HCT116 (cell line): ENCODE results near the gene SLC44A1. TPM values are rescaled to one million over a fixed set of nuclear protein-coding genes. Genes with fewer than 3 reads are reported as not detected.

Experiments used
- ATAC-seq: fragments of 200-7000 bp; cut with Tn5 transposase; 2 replicates; pipeline ENCODE4 v1.9.1; 2020; ENCODE audit warnings: mild to moderate bottlenecking, moderate library complexity
- BruUV-seq: library from RNA; stranded (reverse); fragments of 400-500 nt; replicated peaks from 2 replicates; lab custom pipeline; 2021; lab: Mats Ljungman, UMichigan
- CTCF ChIA-PET: fragments of 300-600 bp; sonication (Branson Sonifier 250); formaldehyde crosslinking; loops from one replicate; lab custom pipeline; 2021; ENCODE audit warnings: antibody characterized with exemption; lab: Charles Lee
- POLR2A ChIA-PET: fragments of 300-600, 350-600 bp; sonication (Branson Sonifier 250); formaldehyde crosslinking; loops from one replicate; lab custom pipeline; 2021; ENCODE audit warnings: antibody characterized with exemption; lab: Charles Lee
- RAD21 ChIA-PET, 2 experiments: fragments of 300-600 bp; sonication (Branson Sonifier 250); formaldehyde crosslinking; loops; one replicate each; lab custom pipeline; 2023; ENCODE audit warnings: low total read pairs in 2 of 2; ENCODE audit not compliant: uncharacterized antibody in 2 of 2, unreplicated experiment in 2 of 2, low non-redundant PET in 1 of 2; lab: Charles Lee
- DNase-seq: peaks from one replicate; pipeline ENCODE4 v3.0.0-alpha.2; 2010; ENCODE audit warnings: low read depth, low spot score
- H2AFZ ChIP-seq: fragments of 200-600 bp; shearing (Covaris generic), sonication (generic); 2 replicates; pipeline ENCODE4 v1.6.1; 2017; ENCODE audit warnings: low read depth, mixed run types, mixed read lengths, antibody characterized with exemption, low read length; ENCODE audit not compliant: poor library complexity, severe bottlenecking
- H3K27ac ChIP-seq: 2 replicates; pipeline ENCODE4 v1.5.1; 2012; ENCODE audit warnings: low read depth, low read length
- H3K27me3 ChIP-seq: fragments of 200-600 bp; sonication (generic); 2 replicates; pipeline ENCODE4 v1.6.1; 2016; ENCODE audit warnings: mixed run types, low read length, mixed read lengths; ENCODE audit not compliant: insufficient read depth
- H3K36me3 ChIP-seq, 2 experiments: fragments of 200-500 bp in 1 of 2; fragments of 200-600 bp in 1 of 2; sonication (Bioruptor generic) in 1 of 2; sonication (generic) in 1 of 2; 2 replicates each; pipeline versions ENCODE4 v1.5.1 to v1.6.1; 2014 to 2016; ENCODE audit warnings: low read length in 2 of 2, inconsistent platforms in 1 of 2, mixed read lengths in 1 of 2, mixed run types in 1 of 2; ENCODE audit not compliant: insufficient read depth in 2 of 2, control insufficient read depth in 1 of 2
- H3K4me1 ChIP-seq, 2 experiments: fragments of 200-600 bp in 1 of 2; sonication (generic) in 1 of 2; 2 replicates each; pipeline versions ENCODE4 v1.5.1 to v1.6.1; 2012 to 2017; ENCODE audit warnings: low read length in 2 of 2, inconsistent platforms in 1 of 2, mild to moderate bottlenecking in 1 of 2, mixed read lengths in 1 of 2, mixed run types in 1 of 2, moderate library complexity in 1 of 2; ENCODE audit not compliant: insufficient read depth in 2 of 2, control insufficient read depth in 1 of 2
- H3K4me2 ChIP-seq: fragments of 200-600 bp; sonication (generic); 2 replicates; pipeline ENCODE4 v1.6.1; 2017; ENCODE audit warnings: mixed run types, low read length, mixed read lengths
- H3K4me3 ChIP-seq, 2 experiments: fragments of 200-600 bp in 1 of 2; sonication (generic) in 1 of 2; replicated peaks in 1 of 2; 2 replicates each; pipeline ENCODE4 v1.5.1; 2011 to 2016; ENCODE audit warnings: low read length in 2 of 2, control low read depth in 1 of 2, low read depth in 1 of 2, mild to moderate bottlenecking in 1 of 2, mixed read lengths in 1 of 2, mixed run types in 1 of 2
- H3K79me2 ChIP-seq: fragments of 200-600 bp; sonication (generic); 2 replicates; pipeline ENCODE4 v1.6.1; 2017; ENCODE audit warnings: mild to moderate bottlenecking, mixed run types, low read length, moderate library complexity, mixed read lengths; ENCODE audit not compliant: insufficient read depth
- H3K9ac ChIP-seq: fragments of 200-600 bp; sonication (generic); 2 replicates; pipeline ENCODE4 v1.6.1; 2016; ENCODE audit warnings: low read length, mixed read lengths
- H3K9me2 ChIP-seq: fragments of 200-600 bp; sonication (generic), shearing (Covaris generic); 2 replicates; pipeline ENCODE4 v1.6.1; 2017; ENCODE audit warnings: mixed run types, mild to moderate bottlenecking, moderate library complexity; ENCODE audit not compliant: insufficient read depth
- H3K9me3 ChIP-seq, 2 experiments: fragments of 200-500 bp in 1 of 2; fragments of 200-600 bp in 1 of 2; sonication (Bioruptor generic) in 1 of 2; sonication (generic) in 1 of 2; 2 replicates each; pipeline ENCODE4 v1.6.1; 2014 to 2017; ENCODE audit warnings: low read length in 2 of 2, mixed read lengths in 2 of 2, inconsistent platforms in 1 of 2, low read depth in 1 of 2, mild to moderate bottlenecking in 1 of 2, mixed run types in 1 of 2, moderate library complexity in 1 of 2; ENCODE audit not compliant: control insufficient read depth in 1 of 2, insufficient read depth in 1 of 2
- H4K20me1 ChIP-seq: fragments of 200-600 bp; sonication (generic), shearing (Covaris generic); 2 replicates; pipeline ENCODE4 v1.6.1; 2017; ENCODE audit warnings: mixed run types, mild to moderate bottlenecking, moderate library complexity; ENCODE audit not compliant: insufficient read depth
- ATF3 ChIP-seq: IDR thresholded peaks from 2 replicates; pipeline ENCODE4 v1.6.1; 2012
- CBX3 ChIP-seq: IDR thresholded peaks from 2 replicates; pipeline ENCODE4 v1.6.1; 2012; ENCODE audit warnings: low read depth
- CEBPB ChIP-seq: IDR thresholded peaks from 2 replicates; pipeline ENCODE4 v1.6.1; 2012; ENCODE audit warnings: low read depth
- EGR1 ChIP-seq: IDR thresholded peaks from 2 replicates; pipeline ENCODE4 v1.6.1; 2012; ENCODE audit warnings: low read depth
- EZH2 ChIP-seq: fragments of 200-600 bp; sonication (generic); IDR thresholded peaks from 2 replicates; pipeline ENCODE4 v1.6.1; 2017; ENCODE audit warnings: antibody characterized with exemption, mixed run types
- FOSL1 ChIP-seq: IDR thresholded peaks from 2 replicates; pipeline ENCODE4 v1.6.1; 2012; ENCODE audit warnings: low read depth
- JUND ChIP-seq: IDR thresholded peaks from 2 replicates; pipeline ENCODE4 v1.6.1; 2012
- POLR2A ChIP-seq: IDR thresholded peaks from 2 replicates; pipeline ENCODE4 v1.7.0; 2011; ENCODE audit warnings: borderline replicate concordance; ENCODE audit not compliant: insufficient read depth, insufficient read length; ENCODE audit errors: extremely low read depth
- POLR2AphosphoS5 ChIP-seq: IDR thresholded peaks from 2 replicates; pipeline ENCODE4 v1.6.1; 2011; ENCODE audit warnings: mild to moderate bottlenecking, low read depth, low read length, moderate library complexity
- RAD21 ChIP-seq: IDR thresholded peaks from 2 replicates; pipeline ENCODE4 v1.6.1; 2012; ENCODE audit warnings: low read depth, mild to moderate bottlenecking
- SIN3A ChIP-seq: IDR thresholded peaks from 2 replicates; pipeline ENCODE4 v1.6.1; 2012; ENCODE audit warnings: low read depth
- TCF7L2 ChIP-seq: IDR thresholded peaks from 2 replicates; pipeline ENCODE4 v1.7.0; 2011; ENCODE audit warnings: borderline replicate concordance, inconsistent platforms; ENCODE audit not compliant: insufficient read depth, insufficient read length; ENCODE audit errors: extremely low read depth
- ZNF274 ChIP-seq: fragments of 200-500 bp; sonication (Bioruptor generic); IDR thresholded peaks from 2 replicates; pipeline ENCODE4 v1.6.1; 2014; ENCODE audit warnings: mild to moderate bottlenecking, low read depth, low read length, inconsistent platforms
- intact Hi-C: fragments of 100-400 bp; cut with micrococcal nuclease; formaldehyde crosslinking; loops from 2 replicates; pipeline ENCODE4 v1.10.0; 2022
- total RNA-seq: library from RNA; stranded (reverse); gene quantifications from one replicate; pipeline ENCODE4 v1.2.1, GENCODE V29; 2021; ENCODE audit not compliant: unreplicated experiment
- TF ChIP-seq, protein P1 (sequence below), 3 experiments: fragments of 200-600 bp in 1 of 3; sonication (generic) in 1 of 3; IDR thresholded peaks in 2 of 3; conservative IDR thresholded peaks in 1 of 3; 2 replicates each; pipeline ENCODE4 v1.5.1; 2012 to 2017; ENCODE audit warnings: low read depth in 2 of 3, low read length in 2 of 3, antibody characterized with exemption in 1 of 3, borderline replicate concordance in 1 of 3, control low read depth in 1 of 3, mild to moderate bottlenecking in 1 of 3, mixed read lengths in 1 of 3, mixed run types in 1 of 3, moderate library complexity in 1 of 3; ENCODE audit not compliant: insufficient read depth in 1 of 3
- TF ChIP-seq, protein P2 (sequence below): IDR thresholded peaks from 2 replicates; pipeline ENCODE4 v1.6.1; 2012

The SLC44A1 gene
- total RNA-seq, 1 experiment from 2014 or later = 44.1 TPM

DNA sequence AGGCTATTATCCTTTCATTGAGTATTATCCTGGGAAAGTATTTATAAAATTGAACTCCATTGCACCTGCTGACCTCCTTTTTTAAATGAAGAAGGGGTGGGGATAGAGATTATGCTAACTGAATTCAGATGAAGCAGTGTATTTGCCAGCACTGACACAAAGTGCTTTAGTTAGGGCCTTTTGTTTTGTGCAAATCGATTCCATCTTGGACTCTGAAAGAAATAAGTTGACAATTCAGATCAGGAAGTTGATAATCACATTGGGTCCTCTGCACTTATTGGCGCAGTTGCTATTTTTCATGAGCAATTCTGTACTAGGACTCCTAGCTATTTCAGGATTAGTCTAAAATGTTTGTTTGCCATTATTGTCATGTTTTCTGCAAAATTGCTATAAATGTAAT is 101.8 kb downstream of the SLC44A1 start:
- no peaks in the 10 kb centered on the region for H3K36me3 ChIP-seq
- ChIA-PET CTCF (no interaction called here), RAD21 (no interaction called here), POLR2A (no interaction called here)
- H3K4me1 ChIP-seq = no peaks in the 10 kb centered on the region
- intact Hi-C loops = no loop called here
- no peak overlapping the region for H3K27ac ChIP-seq
- no peaks in the 10 kb centered on the region for H4K20me1 ChIP-seq
- DNase-seq (no peak), ATAC-seq (no peak)
- H3K9ac ChIP-seq = no peak overlapping the region
- no peaks in the 10 kb centered on the region for H3K9me3 ChIP-seq
- H3K4me3 ChIP-seq = no peak overlapping the region
- H3K9me2 ChIP-seq = no peaks in the 10 kb centered on the region
- BruUV-seq = no TSS peak
- H3K27me3 ChIP-seq = no peaks in the 10 kb centered on the region
- no peaks in the 10 kb centered on the region for H3K79me2 ChIP-seq
- TF ChIP-seq EZH2 = no peak
- no peak for TF ChIP-seq CEBPB
- no peak for TF ChIP-seq TCF7L2
- TF ChIP-seq FOSL1 = no peak
- no peak for TF ChIP-seq RAD21
- TF ChIP-seq ATF3 = no peak
- no peak for TF ChIP-seq CBX3
- TF ChIP-seq POLR2A = no peak
- TF ChIP-seq, protein P1, sequence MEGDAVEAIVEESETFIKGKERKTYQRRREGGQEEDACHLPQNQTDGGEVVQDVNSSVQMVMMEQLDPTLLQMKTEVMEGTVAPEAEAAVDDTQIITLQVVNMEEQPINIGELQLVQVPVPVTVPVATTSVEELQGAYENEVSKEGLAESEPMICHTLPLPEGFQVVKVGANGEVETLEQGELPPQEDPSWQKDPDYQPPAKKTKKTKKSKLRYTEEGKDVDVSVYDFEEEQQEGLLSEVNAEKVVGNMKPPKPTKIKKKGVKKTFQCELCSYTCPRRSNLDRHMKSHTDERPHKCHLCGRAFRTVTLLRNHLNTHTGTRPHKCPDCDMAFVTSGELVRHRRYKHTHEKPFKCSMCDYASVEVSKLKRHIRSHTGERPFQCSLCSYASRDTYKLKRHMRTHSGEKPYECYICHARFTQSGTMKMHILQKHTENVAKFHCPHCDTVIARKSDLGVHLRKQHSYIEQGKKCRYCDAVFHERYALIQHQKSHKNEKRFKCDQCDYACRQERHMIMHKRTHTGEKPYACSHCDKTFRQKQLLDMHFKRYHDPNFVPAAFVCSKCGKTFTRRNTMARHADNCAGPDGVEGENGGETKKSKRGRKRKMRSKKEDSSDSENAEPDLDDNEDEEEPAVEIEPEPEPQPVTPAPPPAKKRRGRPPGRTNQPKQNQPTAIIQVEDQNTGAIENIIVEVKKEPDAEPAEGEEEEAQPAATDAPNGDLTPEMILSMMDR (IDR thresholded peaks at IDR 0.05 in 2 of 3, conservative IDR thresholded peaks at IDR 0.05 in 1 of 3; ENCODE audit: borderline replicate concordance in 1 of 3, insufficient read depth in 1 of 3, low read depth in 2 of 3, low read length in 2 of 3) = no peak
- TF ChIP-seq ZNF274 = no peak
- no peak for TF ChIP-seq SIN3A
- no peak for TF ChIP-seq POLR2AphosphoS5
- TF ChIP-seq EGR1 = no peak
- TF ChIP-seq JUND = no peak
- TF ChIP-seq, protein P2, sequence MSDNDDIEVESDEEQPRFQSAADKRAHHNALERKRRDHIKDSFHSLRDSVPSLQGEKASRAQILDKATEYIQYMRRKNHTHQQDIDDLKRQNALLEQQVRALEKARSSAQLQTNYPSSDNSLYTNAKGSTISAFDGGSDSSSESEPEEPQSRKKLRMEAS = no peak
- no peak overlapping the region for H3K4me2 ChIP-seq
- H2AFZ ChIP-seq = no peak overlapping the region
